MCF 10A (cell line): ENCODE data around the gene ZNF614. TPM values are rescaled to one million over a fixed set of nuclear protein-coding genes. Genes with fewer than 3 reads are reported as not detected.

Source experiments
- BruUV-seq: library from RNA; stranded (reverse); fragments of 400-500 nt; replicated peaks from 2 replicates; lab custom pipeline; 2021; lab: Mats Ljungman, UMichigan
- CTCF ChIA-PET: fragments of 300-600 bp; sonication (Branson Sonifier 250); formaldehyde crosslinking; extraction: SDS; loops from one replicate; lab custom pipeline; 2021; ENCODE audit warnings: antibody characterized with exemption, inconsistent platforms; lab: Yijun Ruan, JAX
- POLR2A ChIA-PET: fragments of 300-600, 350-650 bp; sonication (Branson Sonifier 250); formaldehyde crosslinking; extraction: SDS; loops from one replicate; lab custom pipeline; 2020; ENCODE audit warnings: antibody characterized with exemption, inconsistent platforms; lab: Yijun Ruan, JAX
- DNase-seq: peaks from one replicate; pipeline ENCODE4 v3.0.0-alpha.2; 2018; ENCODE audit not compliant: unreplicated experiment
- H3K27ac Mint-ChIP-seq: one replicate; pipeline ENCODE4 v1.8.0; 2022; ENCODE audit warnings: mild to moderate bottlenecking, low read depth, mixed read lengths; ENCODE audit not compliant: unreplicated experiment
- H3K27me3 Mint-ChIP-seq: one replicate; pipeline ENCODE4 v1.8.0; 2022; ENCODE audit warnings: mixed read lengths; ENCODE audit not compliant: insufficient read depth, unreplicated experiment
- H3K36me3 Mint-ChIP-seq: one replicate; pipeline ENCODE4 v1.8.0; 2022; ENCODE audit warnings: mild to moderate bottlenecking, moderate library complexity, mixed read lengths; ENCODE audit not compliant: insufficient read depth, unreplicated experiment
- H3K4me1 Mint-ChIP-seq: one replicate; pipeline ENCODE4 v1.8.0; 2022; ENCODE audit warnings: mixed read lengths; ENCODE audit not compliant: insufficient read depth, unreplicated experiment
- H3K4me3 Mint-ChIP-seq: one replicate; pipeline ENCODE4 v1.8.0; 2022; ENCODE audit warnings: mild to moderate bottlenecking, moderate library complexity, mixed read lengths; ENCODE audit not compliant: unreplicated experiment
- H3K9me3 Mint-ChIP-seq: one replicate; pipeline ENCODE4 v1.8.0; 2022; ENCODE audit warnings: mixed read lengths; ENCODE audit not compliant: unreplicated experiment
- CTCF ChIP-seq: fragments of 200-600 bp; IDR thresholded peaks from one replicate; pipeline ENCODE4 v1.8.0; 2022; ENCODE audit warnings: antibody characterized with exemption, mild to moderate bottlenecking; ENCODE audit not compliant: unreplicated experiment
- intact Hi-C: fragments of 100-400 bp; cut with micrococcal nuclease; formaldehyde crosslinking; loops from 2 replicates; pipeline ENCODE4 v1.14.1; 2022
- total RNA-seq: library from RNA; stranded (reverse); gene quantifications from 2 replicates; pipeline ENCODE4 v1.2.3, GENCODE V29; 2022

ZNF614 gene
- total RNA-seq, 1 experiment from 2014 or later: 10.2 TPM

GRCh38 chr19:51965583-51965982 lies 62.6 kb downstream of the ZNF614 start:
- Mint-ChIP-seq H3K36me3 (peaks cover 49% of the 10 kb centered on the region), H3K4me1 (no peaks in the 10 kb centered on the region), H3K4me3 (no peak overlapping the region), H3K9me3 (peaks cover 47% of the 10 kb centered on the region), H3K27ac (no peak overlapping the region), H3K27me3 (no peaks in the 10 kb centered on the region)
- no peak for DNase-seq
- CTCF ChIA-PET: interaction anchor here (0.8 kb wide), 1 partner anchor 65 kb away, joined by 5 read pairs; no protein-coding TSS in a partner anchor
- no peak for TF ChIP-seq CTCF
- BruUV-seq: no TSS peak
- POLR2A ChIA-PET: no interaction called here
- intact Hi-C loops: no loop called here

Other genes starting within 250 kb of the ZNF614 start
- gene FPR3, start 233.2 kb downstream of the ZNF614 start, total RNA-seq: not detected in 2 replicates
- 6.3 and 8.4 TPM in 2 replicates for gene ZNF577, start 140.4 kb downstream of the ZNF614 start, total RNA-seq
- 9.5 and 14.5 TPM in 2 replicates for gene ZNF649, start 123.4 kb downstream of the ZNF614 start, total RNA-seq
- gene ZNF613, start 100.9 kb downstream of the ZNF614 start, total RNA-seq: 4.9 and 7.7 TPM in 2 replicates
- gene ZNF350, start 41.5 kb downstream of the ZNF614 start, total RNA-seq: 7.0 and 8.9 TPM in 2 replicates
- gene ZNF615, start 20.2 kb downstream of the ZNF614 start, total RNA-seq: 7.3 and 9.0 TPM in 2 replicates
- 17.2 and 25.4 TPM in 2 replicates for gene ZNF432, start 20.5 kb upstream of the ZNF614 start, total RNA-seq
- 40.9 and 49.8 TPM in 2 replicates for gene ZNF841, start 67.4 kb upstream of the ZNF614 start, total RNA-seq
- 9.5 and 13.5 TPM in 2 replicates for gene ZNF616, start 111.6 kb upstream of the ZNF614 start, total RNA-seq
- 4.3 and 7.7 TPM in 2 replicates for gene ZNF836, start 143.2 kb upstream of the ZNF614 start, total RNA-seq
- 194 and 211 TPM in 2 replicates for gene PPP2R1A, start 161.7 kb upstream of the ZNF614 start, total RNA-seq
- 11.5 and 16.0 TPM in 2 replicates for gene ZNF766, start 241.2 kb upstream of the ZNF614 start, total RNA-seq